Esophagus (tissue), 2 donors: Measurements from ENCODE around the gene KIAA0040. TPM values are rescaled to one million over a fixed set of nuclear protein-coding genes. Genes with fewer than 3 reads are reported as not detected.

Experiments used
- polyA plus RNA-seq, 2 donors: library from polyadenylated mRNA; stranded (reverse); fragments of 200-250 nt; gene quantifications; one replicate each; pipeline ENCODE4 v1.2.3, GENCODE V29; 2013
- donor health status: healthy with polysubstance abuse.
- donor health status: Bipolar disorder and iron deficiency.

KIAA0040 gene
- polyA plus RNA-seq, 2 donors: 2.3 to 4.0 TPM

Other genes starting within 250 kb of the KIAA0040 start
- 10 to 100 TPM; 24.2 to 66.8 TPM for gene CACYBP, start 192.8 kb downstream of the KIAA0040 start, polyA plus RNA-seq
- gene MRPS14, start 169.4 kb downstream of the KIAA0040 start, polyA plus RNA-seq: 10 to 100 TPM in 1 of 2 donors, 1 to 10 TPM in 1; 6.7 to 21.2 TPM
- gene TNN, start 124.9 kb downstream of the KIAA0040 start, polyA plus RNA-seq: under 1 TPM; 0.07 to 0.08 TPM